Measurements from ENCODE around the gene EIF3L.
"Not testable (repeated sequence)": the region's sequence is repeated elsewhere in the genome, so short reads cannot be mapped to it uniquely, and the experiment has no call there.

Gene EIF3L

DNA sequence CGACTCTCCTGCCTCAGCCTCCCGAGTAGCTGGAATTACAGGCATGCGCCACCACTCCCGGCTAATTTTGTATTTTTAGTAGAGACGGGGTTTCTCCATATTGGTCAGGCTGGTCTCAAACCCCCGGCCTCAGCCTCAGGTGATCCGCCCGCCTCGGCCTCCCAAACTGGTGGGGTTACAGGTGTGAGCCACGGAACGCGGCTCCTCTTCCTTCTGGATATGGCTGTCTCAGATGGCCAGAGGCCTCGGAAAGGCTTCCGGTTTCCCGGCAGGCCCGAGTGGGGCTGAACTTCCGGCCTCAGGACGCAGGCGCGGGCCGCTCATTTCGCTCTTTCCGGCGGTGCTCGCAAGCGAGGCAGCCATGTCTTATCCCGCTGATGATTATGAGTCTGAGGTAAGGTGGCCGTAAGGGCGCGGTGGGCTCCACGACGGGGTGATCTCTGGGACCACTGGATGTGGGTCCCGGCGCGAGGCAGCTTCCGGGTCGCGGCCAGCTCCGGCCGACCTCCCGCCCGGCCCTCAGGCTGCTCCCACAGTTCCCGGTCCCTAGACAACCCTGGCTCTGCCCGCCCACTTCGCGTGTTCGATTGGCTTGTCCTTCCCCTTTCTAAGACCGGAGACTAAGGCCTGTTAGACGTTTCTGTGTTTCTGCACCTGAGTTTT, at the start of gene EIF3L:
EIF3L (plus strand) TSS at position 331 of the 663 bp plus-strand sequence; CDS start at position 362, 31 bp downstream.
- peak; percentile 80 for DNase-seq (ENCODE audit: low read depth)

DNA sequence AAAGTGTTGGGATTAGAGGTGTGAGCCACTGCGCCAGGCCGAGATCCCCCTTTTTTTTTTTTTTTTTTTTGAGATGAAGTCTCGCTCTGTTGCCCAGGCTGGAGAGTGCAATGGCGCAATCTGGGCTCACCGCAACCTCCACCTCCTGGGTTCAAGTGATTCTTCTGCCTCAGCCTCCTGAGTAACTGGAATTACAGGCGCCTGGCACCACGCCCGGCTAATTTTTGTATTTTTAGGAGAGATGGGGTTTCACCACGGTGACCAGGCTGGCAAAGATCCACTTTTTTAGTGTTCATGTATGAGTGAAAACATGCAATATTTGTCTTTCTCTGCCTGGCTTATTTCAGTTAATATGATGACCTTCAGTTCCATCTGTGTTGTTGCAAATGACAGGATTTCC, 49.2 kb upstream of the EIF3L start:
- DNase-seq (ENCODE audit: low read depth): not testable (repeated sequence)

- no peak for DNase-seq (ENCODE audit: low read depth)
Observed at GRCh38 chr22:37801946-37802309, 47.3 kb upstream of the EIF3L start.

DNA sequence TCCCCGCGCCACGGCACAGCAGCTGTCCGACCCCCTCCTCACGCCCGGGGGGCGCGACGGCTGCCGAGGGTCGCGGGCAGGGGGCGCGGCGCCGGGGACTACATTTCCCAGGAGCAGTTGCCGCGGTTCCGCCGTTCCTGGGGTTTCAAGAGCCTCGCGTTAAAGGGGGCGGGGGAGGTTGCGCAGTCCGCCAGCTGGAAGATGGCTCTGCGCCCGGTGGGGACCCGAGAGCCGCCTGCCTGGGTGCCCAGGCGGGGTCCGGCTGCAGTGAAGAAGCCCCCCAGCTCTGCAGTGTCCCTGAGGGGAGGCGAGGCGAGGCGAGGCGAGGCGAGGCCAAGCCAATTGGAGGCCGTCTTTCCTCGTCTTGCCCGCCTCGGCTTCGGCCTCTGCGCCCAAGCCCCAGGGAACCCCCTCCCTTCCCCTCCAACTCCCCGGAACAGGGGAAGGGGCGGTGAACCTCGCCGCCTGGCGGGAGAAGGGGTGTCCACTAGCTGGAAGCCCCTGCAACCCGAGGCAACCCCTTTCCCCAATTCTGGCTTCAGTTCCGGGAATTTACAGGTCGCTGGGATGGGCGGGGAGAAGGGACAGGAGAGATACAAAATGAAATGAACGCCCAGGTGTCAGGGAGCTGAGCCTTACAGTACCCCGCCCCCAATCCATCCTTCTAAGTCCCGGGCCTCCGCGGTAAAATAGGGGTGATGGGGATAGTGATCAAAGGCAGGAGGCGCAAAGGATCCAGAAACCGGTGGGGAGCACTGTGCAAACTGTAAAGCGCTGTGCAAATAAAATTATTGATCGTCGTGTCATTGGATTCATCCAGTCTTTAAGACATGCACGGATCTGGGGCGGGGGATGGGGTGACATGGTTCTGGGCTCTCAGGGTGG, 46.7 kb upstream of the EIF3L start:
- DNase-seq (ENCODE audit: low read depth): no peak

- DNase-seq (ENCODE audit: low read depth): no peak
Observed at GRCh38 chr22:37803195-37803638, 46.0 kb upstream of the EIF3L start.

- DNase-seq (ENCODE audit: low read depth): no peak
Observed at GRCh38 chr22:37803639-37804351, 45.4 kb upstream of the EIF3L start.

- DNase-seq (ENCODE audit: low read depth): no peak
Observed at GRCh38 chr22:37804352-37804880, 44.8 kb upstream of the EIF3L start.

DNA sequence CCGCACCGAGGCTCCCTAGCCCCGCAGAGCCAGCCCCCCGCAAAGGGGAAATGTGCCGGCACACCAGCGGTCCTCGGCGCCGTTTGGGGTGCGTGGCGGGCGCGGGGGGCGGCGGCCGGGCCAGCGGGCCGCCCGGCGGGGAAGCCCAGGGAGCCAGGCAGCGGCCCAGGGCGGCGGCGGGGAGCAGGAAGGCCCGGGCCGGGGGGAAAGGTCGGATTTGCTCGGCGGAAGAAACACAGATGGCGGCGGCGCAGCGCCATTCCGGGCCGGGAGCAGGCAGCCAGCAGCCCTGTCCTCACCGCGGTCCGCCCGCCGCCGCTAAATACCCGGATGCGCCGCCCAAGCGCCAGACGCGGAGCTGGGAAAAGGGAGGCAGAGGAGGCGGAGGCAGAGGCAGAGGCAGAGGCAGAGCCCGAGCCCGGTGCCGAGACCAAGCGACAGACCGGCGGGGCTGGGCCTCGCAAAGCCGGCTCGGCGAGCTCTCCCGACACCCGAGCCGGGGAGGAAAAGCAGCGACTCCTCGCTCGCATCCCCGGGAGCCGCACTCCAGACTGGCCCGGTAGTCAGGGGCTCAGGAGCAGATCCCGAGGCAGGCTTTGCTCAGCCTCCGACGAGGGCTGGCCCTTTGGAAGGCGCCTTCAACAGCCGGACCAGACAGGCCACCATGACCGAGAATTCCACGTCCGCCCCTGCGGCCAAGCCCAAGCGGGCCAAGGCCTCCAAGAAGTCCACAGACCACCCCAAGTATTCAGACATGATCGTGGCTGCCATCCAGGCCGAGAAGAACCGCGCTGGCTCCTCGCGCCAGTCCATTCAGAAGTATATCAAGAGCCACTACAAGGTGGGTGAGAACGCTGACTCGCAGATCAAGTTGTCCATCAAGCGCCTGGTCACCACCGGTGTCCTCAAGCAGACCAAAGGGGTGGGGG, 44.1 kb upstream of the EIF3L start:
- peak; percentile 38 for DNase-seq (ENCODE audit: low read depth)

DNA sequence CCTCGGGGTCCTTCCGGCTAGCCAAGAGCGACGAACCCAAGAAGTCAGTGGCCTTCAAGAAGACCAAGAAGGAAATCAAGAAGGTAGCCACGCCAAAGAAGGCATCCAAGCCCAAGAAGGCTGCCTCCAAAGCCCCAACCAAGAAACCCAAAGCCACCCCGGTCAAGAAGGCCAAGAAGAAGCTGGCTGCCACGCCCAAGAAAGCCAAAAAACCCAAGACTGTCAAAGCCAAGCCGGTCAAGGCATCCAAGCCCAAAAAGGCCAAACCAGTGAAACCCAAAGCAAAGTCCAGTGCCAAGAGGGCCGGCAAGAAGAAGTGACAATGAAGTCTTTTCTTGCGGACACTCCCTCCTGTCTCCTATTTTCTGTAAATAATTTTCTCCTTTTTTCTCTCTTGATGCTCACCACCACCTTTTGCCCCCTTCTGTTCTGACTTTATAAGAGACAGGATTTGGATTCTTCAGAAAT, 43.4 kb upstream of the EIF3L start:
- DNase-seq (ENCODE audit: low read depth): no peak

DNA sequence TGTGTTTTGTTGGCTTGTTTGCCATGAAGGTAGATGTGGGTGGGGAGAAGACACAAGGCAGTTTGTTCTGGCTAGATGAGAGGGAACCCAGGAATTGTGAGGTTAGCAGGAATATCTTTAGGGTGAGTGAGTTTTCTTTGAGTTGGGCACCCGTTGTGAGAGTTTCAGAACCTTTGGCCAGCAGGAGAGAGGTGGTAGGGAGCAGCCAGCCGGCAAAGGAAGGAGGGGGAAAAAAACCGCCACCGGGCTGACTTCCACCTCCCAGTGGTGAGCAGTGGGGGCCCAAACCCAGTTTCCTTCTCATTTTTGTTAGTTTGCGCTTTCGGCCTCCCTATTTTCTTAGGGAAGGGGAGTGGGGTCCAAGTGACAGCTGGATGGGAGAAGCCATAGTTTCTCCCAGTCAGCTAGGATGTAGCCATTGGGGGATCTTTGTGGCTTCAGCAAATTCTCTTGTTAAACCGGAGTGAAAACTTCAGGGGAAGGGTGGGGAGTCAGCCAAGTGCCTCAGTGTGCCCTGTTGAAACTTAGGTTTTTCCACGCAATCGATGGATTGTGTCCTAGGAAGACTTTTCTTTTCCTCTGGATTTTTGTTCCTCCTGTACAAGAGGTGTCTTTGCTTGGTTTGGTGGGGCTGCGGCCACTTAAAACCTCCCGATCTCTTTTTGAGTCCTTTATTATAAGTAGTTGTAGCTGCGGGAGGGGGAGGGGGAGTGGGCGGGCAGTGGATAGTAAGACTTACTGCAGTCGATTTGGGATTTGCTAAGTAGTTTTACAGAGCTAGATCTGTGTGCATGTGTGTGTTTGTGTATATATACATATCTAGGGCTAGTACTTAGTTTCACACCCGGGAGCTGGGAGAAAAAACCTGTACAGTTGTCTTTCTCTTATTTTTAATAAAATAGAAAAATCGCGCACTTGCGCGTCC, 42.5 kb upstream of the EIF3L start:
- no peak for DNase-seq (ENCODE audit: low read depth)

GRCh38 chr22:37807410-37808293, 41.6 kb upstream of the EIF3L start, which contains the start of gene GCAT:
Gene GCAT, plus strand, starts transcription at chr22:37807934. Its CDS starts 34 bp downstream, at chr22:37807968.
- DNase-seq (ENCODE audit: low read depth): peak; percentile 77

DNA sequence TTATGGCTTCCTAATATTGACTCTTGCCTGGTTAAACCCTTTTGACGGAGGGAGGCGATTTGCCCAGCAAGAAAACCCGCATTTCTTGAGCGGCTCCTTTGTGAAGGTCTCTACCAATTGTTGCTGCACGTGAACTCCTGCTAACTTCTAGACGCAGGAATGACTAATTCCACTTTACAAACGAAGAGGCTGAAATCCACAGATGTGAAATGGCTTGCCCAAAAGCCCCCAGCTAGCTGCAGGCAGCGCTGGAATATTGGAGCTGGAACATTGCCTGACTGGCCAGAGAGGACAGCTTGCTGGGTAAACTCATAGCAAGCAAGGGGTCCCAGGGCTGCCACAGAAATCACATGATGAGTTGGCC, 40.9 kb upstream of the EIF3L start:
- DNase-seq (ENCODE audit: low read depth): no peak

- no peak for DNase-seq (ENCODE audit: low read depth)
Observed at GRCh38 chr22:37809672-37810333, 39.4 kb upstream of the EIF3L start.

- no peak for DNase-seq (ENCODE audit: low read depth)
Observed at GRCh38 chr22:37811867-37812266, 37.4 kb upstream of the EIF3L start.

- no peak for DNase-seq (ENCODE audit: low read depth)
Observed at GRCh38 chr22:37812869-37813678, 36.1 kb upstream of the EIF3L start.

DNA sequence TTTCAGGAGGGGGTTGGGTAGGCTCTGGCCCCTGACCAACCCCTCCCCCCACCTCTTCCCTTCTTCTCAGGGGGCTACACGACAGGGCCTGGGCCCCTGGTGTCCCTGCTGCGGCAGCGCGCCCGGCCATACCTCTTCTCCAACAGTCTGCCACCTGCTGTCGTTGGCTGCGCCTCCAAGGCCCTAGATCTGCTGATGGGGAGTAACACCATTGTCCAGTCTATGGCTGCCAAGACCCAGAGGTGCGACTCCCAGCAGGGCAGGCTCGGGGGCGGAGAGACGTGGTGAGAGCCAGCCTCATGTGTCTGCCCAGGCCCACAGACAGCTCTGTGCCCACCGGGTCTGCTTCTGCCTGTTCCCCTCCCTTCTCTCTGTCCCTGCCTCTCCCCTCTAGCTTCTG, 33.6 kb upstream of the EIF3L start:
- DNase-seq (ENCODE audit: low read depth): no peak

DNA sequence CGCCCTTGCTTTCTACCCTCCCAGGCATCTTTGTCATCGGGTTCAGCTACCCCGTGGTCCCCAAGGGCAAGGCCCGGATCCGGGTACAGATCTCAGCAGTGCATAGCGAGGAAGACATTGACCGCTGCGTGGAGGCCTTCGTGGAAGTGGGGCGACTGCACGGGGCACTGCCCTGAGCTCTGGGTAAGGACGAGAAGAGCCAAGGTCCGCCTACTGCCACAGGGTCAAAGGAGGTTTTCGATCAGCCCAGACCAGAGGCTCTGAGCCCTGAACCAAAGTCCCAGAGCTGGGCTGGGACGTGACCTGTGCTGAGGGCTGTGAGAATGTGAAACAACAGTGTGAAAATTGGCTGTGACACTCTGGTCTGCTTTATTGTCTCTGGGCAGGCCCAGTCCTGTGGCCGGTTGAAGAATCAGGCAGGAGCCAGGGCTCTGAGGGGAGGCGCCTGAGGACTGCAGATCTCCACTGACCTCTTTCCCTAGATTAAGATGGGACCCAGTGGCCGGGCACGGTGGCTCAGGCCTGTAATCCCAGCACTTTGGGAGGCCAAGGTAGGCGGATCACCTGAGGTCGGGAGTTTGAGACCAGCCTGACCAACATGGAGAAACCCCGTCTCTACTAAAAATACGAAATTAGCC, 32.6 kb upstream of the EIF3L start:
- DNase-seq (ENCODE audit: low read depth): no peak

Measured in stimulated activated CD8-positive, alpha-beta memory T cell treated with anti-CD3 and anti-CD28 coated beads, Interleukin-12 subunit alpha, Interleukin-12 subunit beta, amount 100 ng/mL, for 4 hours (primary cell).